Measurements from ENCODE around the gene GSE1.

GRCh38 chr16:85682516-85682915 is 69.4 kb downstream of the GSE1 start:
- no peak for TF ChIP-seq CTCF (IDR thresholded peaks at IDR 0.05)
- no peak for TF ChIP-seq ZFX (IDR thresholded peaks at IDR 0.05; ENCODE audit: borderline replicate concordance)
